ENCODE measurements around the gene ETFDH.
"Not testable (repeated sequence)": the region's sequence is repeated elsewhere in the genome, so short reads cannot be mapped to it uniquely, and the experiment has no call there.

Gene ETFDH

GRCh38 chr4:158671915-158672806 is at the start of gene ETFDH:
Gene ETFDH (plus strand): TSS chr4:158672296. CDS start chr4:158672457, 161 bp downstream.
- peak; percentile 99 for DNase-seq (ENCODE audit: low spot score)

- DNase-seq (ENCODE audit: low spot score) = peak; percentile 79
These were observed 47.1 kb upstream of the ETFDH start for GRCh38 chr4:158624889-158625478.

GRCh38 chr4:158625544-158625943 is 46.6 kb upstream of the ETFDH start:
- no peak for DNase-seq (ENCODE audit: low spot score)

- no peak for DNase-seq (ENCODE audit: low spot score)
These were observed 41.2 kb upstream of the ETFDH start for GRCh38 chr4:158630893-158631292.

DNA sequence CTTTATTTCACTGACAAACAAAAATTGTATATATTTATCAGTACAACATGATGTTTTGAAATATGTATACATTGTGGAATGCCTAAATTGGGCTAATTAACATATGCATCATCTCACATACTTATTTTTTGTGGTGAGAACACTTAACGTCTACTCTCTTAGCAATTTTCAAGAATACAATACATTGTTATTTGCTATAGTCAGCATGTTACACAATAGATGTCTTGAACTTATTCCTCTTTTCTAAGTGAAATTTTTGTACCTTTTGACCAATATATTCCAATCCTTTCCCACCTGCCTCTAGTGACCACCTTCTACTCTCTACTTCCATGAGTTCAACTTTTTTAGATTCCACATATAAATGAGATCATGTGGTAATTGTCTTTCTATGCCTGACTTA is 35.5 kb upstream of the ETFDH start:
- no peak for DNase-seq (ENCODE audit: low spot score)

GRCh38 chr4:158644356-158644755 is 27.7 kb upstream of the ETFDH start:
- no peak for DNase-seq (ENCODE audit: low spot score)

DNA sequence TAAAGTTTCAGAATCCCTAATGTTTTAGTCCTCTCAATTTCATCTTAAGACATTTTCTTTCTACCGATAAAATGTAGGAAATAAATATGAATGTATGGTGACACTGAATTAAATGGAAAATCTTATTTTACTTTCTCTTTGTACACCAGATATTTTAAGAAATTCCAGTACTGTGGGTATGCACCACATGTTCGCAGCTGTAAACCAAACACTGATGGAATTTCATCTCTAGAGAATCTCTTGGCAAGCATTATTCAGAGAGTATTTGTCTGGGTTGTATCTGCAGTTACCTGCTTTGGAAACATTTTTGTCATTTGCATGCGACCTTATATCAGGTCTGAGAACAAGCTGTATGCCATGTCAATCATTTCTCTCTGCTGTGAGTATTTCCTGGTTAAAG is 27.3 kb upstream of the ETFDH start:
- DNase-seq (ENCODE audit: low spot score) = no peak

DNA sequence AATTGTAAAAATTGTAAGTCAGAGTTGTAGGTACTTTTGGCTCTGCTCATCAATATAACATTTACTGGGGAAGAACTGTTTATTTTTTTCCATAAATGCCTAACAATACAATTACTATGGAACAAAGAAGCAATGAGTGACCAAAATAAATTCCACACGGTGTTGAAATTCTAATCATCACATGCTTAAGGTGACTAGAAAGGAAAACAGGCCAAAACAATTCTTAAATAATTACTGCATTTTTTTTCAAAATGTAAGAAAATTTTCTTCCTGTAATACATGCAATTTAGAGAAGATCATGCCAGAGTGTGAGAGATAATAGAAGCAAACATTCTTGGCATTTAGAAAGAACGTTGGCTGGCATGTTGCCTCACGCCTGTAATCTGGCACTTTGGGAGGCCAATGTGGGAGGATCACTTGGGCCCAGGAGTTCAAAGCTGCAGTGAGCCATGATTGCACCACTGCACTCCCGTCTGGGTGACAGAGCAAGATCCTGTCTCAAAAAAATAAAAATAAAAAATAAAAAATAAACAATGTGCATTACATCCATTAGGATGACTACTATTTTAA is 22.9 kb upstream of the ETFDH start:
- no peak for DNase-seq (ENCODE audit: low spot score)

- DNase-seq (ENCODE audit: low spot score) = no peak
These were observed 19.2 kb upstream of the ETFDH start for GRCh38 chr4:158652920-158653319.

DNA sequence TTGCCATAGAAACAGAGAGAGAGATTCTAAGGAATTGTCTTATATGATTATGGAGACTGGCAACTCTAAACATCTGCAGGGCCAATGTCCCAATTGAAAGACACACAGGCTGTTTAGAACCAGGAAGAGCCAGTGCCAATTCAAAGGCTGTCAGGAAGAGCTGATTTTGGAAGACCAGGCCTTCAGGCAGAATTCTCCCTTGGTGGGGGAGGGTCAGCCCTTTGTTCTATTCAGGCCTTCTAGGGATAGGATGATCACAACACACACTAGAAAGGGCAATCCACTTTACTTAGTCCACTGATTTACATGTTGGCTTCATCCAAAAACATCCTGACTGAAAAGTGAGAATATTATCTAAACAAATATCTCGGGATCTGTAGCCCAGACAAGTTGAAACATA is 15.7 kb upstream of the ETFDH start:
- DNase-seq (ENCODE audit: low spot score) = no peak

DNA sequence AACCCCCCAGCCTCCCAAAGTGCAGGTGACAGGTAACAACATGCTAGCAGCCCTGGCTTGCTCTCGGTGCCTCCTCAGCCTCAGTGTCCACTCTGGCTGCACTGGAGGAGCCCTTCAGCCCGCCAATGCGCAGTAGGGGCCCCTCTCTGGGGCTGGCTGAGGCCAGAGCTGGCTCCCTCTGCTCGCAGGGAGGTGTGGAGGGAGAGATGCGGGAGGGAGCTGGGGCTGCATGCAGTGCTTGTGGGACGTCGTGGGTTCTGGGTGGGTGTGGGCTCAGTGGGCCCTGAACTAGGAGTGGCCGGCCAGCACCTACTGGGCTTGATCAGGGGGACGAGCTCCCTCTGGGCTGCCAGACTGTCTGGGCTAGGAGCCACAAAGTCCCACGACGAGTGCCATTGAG is 14.8 kb upstream of the ETFDH start:
- no peak for DNase-seq (ENCODE audit: low spot score)

- not testable (repeated sequence) for DNase-seq (ENCODE audit: low spot score)
These were observed 8.8 kb upstream of the ETFDH start for GRCh38 chr4:158663255-158663654.

GRCh38 chr4:158663707-158664625 is 8.1 kb upstream of the ETFDH start:
- DNase-seq (ENCODE audit: low spot score) = not testable (repeated sequence)

GRCh38 chr4:158664806-158665205 is 7.3 kb upstream of the ETFDH start:
- no peak for DNase-seq (ENCODE audit: low spot score)

DNA sequence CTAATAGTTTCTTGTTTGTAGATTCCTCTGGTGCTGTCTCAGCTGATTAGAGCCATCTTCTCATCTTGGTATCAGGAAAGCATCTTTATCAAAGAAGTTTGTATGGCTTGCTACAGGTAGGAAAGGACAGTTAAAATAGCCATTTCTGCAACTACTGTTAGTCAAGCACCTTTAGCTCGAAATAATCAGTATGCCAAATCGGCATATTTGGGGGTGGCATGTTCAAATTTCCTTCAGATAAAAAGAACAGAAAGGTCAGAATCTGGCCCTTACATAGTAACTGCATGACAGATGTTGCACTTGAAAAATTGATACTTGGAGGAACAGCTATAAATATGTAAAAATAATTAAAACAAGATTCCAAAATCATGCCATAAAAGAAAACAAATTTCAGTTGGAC is 5.2 kb upstream of the ETFDH start:
- DNase-seq (ENCODE audit: low spot score) = no peak

DNA sequence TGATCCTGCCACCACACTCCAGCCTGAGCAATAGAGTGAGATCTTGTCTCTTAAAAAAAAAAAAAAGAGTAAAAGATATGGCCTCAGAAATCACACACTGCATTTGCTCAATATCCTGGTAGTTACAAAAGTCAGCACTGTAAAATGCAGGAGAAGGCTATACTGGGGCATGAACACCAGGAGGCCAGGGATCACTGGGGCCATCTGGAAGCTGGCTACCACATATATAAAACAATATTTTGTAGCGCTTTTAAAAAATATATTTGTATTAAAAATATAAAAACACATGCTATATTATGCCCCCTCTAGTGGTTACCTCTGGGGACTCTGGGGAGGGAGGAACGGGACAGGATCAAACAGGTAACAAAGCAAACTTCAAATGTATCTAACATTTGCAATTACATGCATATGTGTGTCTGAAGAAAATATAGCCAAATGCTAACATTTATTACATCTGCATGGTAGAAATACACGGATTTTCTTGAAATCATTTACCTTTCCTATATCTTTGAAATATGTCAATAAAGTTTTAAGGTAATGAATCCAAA is 4.4 kb upstream of the ETFDH start:
- DNase-seq (ENCODE audit: low spot score) = no peak

GRCh38 chr4:158669310-158669709 is 2.8 kb upstream of the ETFDH start:
- DNase-seq (ENCODE audit: low spot score) = no peak

- peak; percentile 89 for DNase-seq (ENCODE audit: low spot score)
These were observed 976 bp upstream of the ETFDH start for GRCh38 chr4:158670975-158671664.

DNA sequence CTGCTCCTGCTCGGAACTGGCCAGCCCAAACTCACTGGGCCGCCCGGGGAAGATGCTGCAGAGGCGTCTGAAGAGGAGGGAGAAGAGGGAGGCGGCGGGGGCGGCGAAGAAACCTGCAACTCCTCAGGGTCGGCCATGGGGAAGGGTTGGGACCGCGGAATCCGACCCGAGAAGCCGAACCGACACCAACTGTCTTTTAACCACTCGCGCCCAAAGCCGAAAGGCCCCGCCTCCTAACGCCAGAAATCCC is 506 bp upstream of the ETFDH start, which contains the start of gene C4orf46:
C4orf46 (minus strand) TSS at position 223 of the 250 bp plus-strand sequence; CDS start at position 137, 86 bp downstream.
- DNase-seq (ENCODE audit: low spot score) = no peak

DNA sequence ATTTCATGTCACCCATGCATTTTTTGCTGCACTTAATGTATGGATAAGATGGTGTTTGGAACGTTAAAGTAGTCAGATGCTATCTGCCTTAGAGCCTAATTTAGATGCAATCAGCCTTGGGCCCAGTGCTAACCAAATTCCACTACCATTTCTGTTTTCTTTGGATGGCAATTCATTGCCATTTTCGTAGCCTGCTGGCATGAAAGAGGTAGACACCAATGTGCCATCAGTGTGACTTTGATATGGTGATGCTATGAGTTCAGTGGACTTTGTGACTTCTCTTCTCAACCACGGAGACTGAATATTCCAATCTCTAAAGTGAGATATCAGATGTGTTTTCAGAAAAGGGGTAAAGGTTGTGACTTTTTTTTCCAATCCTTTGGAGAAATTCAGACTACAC is 1.5 kb downstream of the ETFDH start:
- no peak for DNase-seq (ENCODE audit: low spot score)

DNA sequence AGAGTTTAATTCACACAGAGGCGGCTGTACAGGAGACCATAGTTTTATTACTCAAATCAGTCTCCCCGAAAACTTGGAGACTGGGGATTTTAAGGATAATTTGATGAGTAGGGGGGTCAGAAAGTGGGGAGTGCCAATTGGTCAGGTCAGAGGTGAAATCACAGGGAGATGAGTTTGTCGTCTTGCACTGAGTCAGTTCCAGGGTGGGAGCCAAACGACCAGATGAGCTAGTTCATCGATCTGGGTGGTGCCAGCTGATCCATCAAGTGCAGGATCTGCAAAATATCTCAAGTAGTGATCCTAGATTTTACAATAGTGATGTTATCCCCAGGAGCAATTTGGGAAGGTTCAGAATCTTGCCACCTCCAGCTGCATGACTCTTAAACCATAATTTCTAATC is 4.0 kb downstream of the ETFDH start:
- DNase-seq (ENCODE audit: low spot score) = no peak
